ACC112 (cell line): ENCODE data around the gene FANK1.
A peak's percentile ranks its signal among the peaks of the same experiment; 100 is the strongest.

Source experiments
- H2AFZ ChIP-seq: fragments of 200-600 bp; sonication (generic); one replicate; pipeline ENCODE4 v1.6.0; 2017; ENCODE audit warnings: antibody characterized with exemption, low read length; ENCODE audit not compliant: unreplicated experiment
- H3K27ac ChIP-seq: fragments of 200-600 bp; sonication (generic); 2 replicates; pipeline ENCODE4 v1.5.1; 2014; ENCODE audit warnings: low read depth, mild to moderate bottlenecking, antibody characterized with exemption, low read length, moderate library complexity
- H3K27me3 ChIP-seq: fragments of 200-600 bp; sonication (generic); 2 replicates; pipeline ENCODE4 v1.6.1; 2014; ENCODE audit warnings: mild to moderate bottlenecking, antibody characterized with exemption, low read length, moderate library complexity, mixed read lengths; ENCODE audit not compliant: insufficient read depth
- H3K36me3 ChIP-seq: fragments of 200-600 bp; sonication (generic); 2 replicates; pipeline ENCODE4 v1.6.1; 2016; ENCODE audit warnings: mild to moderate bottlenecking, antibody characterized with exemption, low read length, moderate library complexity, mixed read lengths; ENCODE audit not compliant: insufficient read depth
- H3K4me1 ChIP-seq: fragments of 200-600 bp; sonication (generic); one replicate; pipeline ENCODE4 v1.6.1; 2016; ENCODE audit warnings: low read length, mixed read lengths; ENCODE audit not compliant: insufficient read depth, unreplicated experiment, control insufficient read depth
- H3K4me3 ChIP-seq: fragments of 200-600 bp; sonication (generic); 2 replicates; pipeline ENCODE4 v1.5.1; 2014; ENCODE audit warnings: mild to moderate bottlenecking, low read depth, low read length
- H3K79me2 ChIP-seq: fragments of 200-600 bp; sonication (generic); one replicate; pipeline ENCODE4 v1.6.0; 2016; ENCODE audit warnings: low read length; ENCODE audit not compliant: control insufficient read depth, unreplicated experiment, insufficient read depth

The FANK1 gene

GRCh38 chr10:126021833-126022500, 125.6 kb downstream of the FANK1 start:
- Histone ChIP-seq H3K79me2 (no peaks in the 10 kb centered on the region), H3K27me3 (no peaks in the 10 kb centered on the region), H3K36me3 (no peaks in the 10 kb centered on the region), H3K4me1 (no peaks in the 10 kb centered on the region), H2AFZ (no peak overlapping the region), H3K27ac (no peak overlapping the region), H3K4me3 (no peak overlapping the region)

DNA sequence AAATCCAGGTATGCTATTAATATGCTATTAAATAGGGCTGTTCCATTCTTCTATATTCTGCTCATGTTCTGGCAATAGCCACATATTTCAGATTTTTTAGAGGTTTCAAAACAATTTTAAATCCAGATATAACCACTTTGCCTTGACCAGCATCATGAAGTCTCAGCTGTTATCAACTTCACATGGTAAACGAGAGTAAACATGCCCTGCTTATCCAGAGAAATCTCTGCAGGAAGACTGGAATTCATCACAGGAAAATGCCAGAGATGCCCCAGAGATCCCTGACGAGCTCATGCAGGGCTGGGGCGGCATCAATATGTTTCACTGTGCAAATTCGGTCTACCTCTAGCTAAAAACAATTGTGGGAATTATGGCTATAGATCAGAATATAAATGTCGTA, 126.5 kb downstream of the FANK1 start:
- Histone ChIP-seq H3K4me1 (no peaks in the 10 kb centered on the region), H3K79me2 (no peaks in the 10 kb centered on the region), H3K36me3 (no peaks in the 10 kb centered on the region), H3K4me3 (no peak overlapping the region), H3K27me3 (no peaks in the 10 kb centered on the region), H2AFZ (no peak overlapping the region), H3K27ac (no peak overlapping the region)

DNA sequence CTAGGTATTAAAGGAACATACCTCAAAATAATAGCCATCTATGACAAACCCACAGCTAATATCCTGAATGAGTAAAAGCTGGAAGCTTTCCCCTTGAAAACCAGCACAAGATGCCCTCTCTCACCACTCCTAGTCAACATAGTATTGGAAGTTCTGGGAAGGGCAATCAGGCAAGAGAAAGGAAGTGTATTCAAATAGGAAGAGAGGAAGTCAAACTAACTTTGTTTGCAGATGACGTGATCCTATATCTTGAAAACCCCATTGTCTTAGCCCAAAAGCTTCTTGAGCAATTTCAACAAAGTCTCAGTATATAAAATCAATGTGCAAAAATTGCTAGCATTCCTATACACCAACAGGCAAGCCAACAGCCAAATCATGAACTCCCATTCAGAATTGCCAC, 131.3 kb downstream of the FANK1 start:
- H3K4me1 ChIP-seq: no peaks in the 10 kb centered on the region
- no peaks in the 10 kb centered on the region for H3K79me2 ChIP-seq
- no peaks in the 10 kb centered on the region for H3K27me3 ChIP-seq
- H3K27ac ChIP-seq: no peak overlapping the region
- no peak overlapping the region for H3K4me3 ChIP-seq
- no peak overlapping the region for H2AFZ ChIP-seq
- peaks cover 29% of the 10 kb centered on the region for H3K36me3 ChIP-seq

GRCh38 chr10:126029999-126030398, 133.6 kb downstream of the FANK1 start:
- Histone ChIP-seq H3K36me3 (peaks cover 49% of the 10 kb centered on the region), H3K27ac (no peak overlapping the region), H3K4me1 (peaks cover 3% of the 10 kb centered on the region)

GRCh38 chr10:126034586-126034985, 138.2 kb downstream of the FANK1 start:
- H3K79me2 ChIP-seq: no peaks in the 10 kb centered on the region
- H3K27me3 ChIP-seq: no peaks in the 10 kb centered on the region
- H2AFZ ChIP-seq: no peak overlapping the region
- no peak overlapping the region for H3K4me3 ChIP-seq
- H3K27ac ChIP-seq: 0 out of 2 replicates have a peak overlapping the region, but pooled peaks have one; percentile 13
- peaks cover 3% of the 10 kb centered on the region for H3K4me1 ChIP-seq
- H3K36me3 ChIP-seq: peaks cover 61% of the 10 kb centered on the region

More at GRCh38 chr10:126029999-126030398, 133.6 kb downstream of the FANK1 start:
- no peak overlapping the region for H3K4me3 ChIP-seq
- H3K27me3 ChIP-seq: no peaks in the 10 kb centered on the region
- H3K79me2 ChIP-seq: no peaks in the 10 kb centered on the region
- no peak overlapping the region for H2AFZ ChIP-seq

GRCh38 chr10:126036515-126036914, 140.2 kb downstream of the FANK1 start:
- Histone ChIP-seq H3K4me3 (no peak overlapping the region), H3K27me3 (no peaks in the 10 kb centered on the region), H3K4me1 (peaks cover 3% of the 10 kb centered on the region), H3K27ac (no peak overlapping the region), H2AFZ (no peak overlapping the region), H3K36me3 (peaks cover 49% of the 10 kb centered on the region), H3K79me2 (no peaks in the 10 kb centered on the region)

DNA sequence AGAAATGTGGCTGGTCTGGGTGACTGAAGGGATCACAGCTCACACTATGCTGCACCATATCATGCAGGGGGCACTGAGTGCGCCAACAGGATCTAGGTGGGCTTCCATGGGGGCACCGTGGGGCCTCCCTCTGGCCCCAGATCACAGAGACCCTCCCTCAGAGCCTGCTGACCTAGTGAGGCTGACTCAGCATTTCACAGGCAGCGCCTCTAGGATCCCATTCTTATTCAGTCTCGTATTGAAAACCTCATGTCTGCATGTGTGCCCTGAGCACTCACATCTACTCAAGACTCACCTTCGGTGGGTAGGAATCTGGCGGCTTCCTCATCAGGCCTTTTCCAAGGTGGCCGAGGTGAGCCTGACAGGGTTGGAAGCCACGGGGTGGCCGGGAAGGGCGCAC, 141.6 kb downstream of the FANK1 start:
- Histone ChIP-seq H3K4me1 (peaks cover 3% of the 10 kb centered on the region), H3K27ac (no peak overlapping the region), H3K27me3 (no peaks in the 10 kb centered on the region), H3K36me3 (peaks cover 38% of the 10 kb centered on the region), H3K4me3 (no peak overlapping the region), H2AFZ (no peak overlapping the region), H3K79me2 (no peaks in the 10 kb centered on the region)

DNA sequence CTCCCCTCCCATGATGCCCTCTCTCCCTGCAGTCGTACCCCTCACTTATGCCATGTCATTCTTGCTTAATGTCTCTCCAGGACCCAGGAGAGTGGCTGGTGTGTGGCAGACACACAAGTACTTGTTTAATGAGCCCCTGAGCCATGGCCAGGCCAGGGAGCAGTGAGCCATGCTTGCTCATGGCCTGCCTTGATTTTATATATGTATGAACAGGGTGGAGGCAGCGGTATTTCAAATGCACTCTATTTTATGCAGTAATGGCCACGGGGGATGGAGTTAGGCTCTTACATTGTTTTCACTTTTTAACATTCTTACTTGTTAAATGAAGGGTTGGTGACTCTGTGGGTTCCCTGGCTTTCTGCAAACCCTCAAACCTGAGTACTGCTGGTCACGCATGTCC, 144.8 kb downstream of the FANK1 start:
- Histone ChIP-seq H3K36me3 (peaks cover 19% of the 10 kb centered on the region; the same call in 1 of the 2 replicates), H3K4me3 (no peak overlapping the region), H3K27me3 (no peaks in the 10 kb centered on the region), H3K4me1 (no peaks in the 10 kb centered on the region), H3K27ac (no peak overlapping the region), H2AFZ (no peak overlapping the region), H3K79me2 (no peaks in the 10 kb centered on the region)

DNA sequence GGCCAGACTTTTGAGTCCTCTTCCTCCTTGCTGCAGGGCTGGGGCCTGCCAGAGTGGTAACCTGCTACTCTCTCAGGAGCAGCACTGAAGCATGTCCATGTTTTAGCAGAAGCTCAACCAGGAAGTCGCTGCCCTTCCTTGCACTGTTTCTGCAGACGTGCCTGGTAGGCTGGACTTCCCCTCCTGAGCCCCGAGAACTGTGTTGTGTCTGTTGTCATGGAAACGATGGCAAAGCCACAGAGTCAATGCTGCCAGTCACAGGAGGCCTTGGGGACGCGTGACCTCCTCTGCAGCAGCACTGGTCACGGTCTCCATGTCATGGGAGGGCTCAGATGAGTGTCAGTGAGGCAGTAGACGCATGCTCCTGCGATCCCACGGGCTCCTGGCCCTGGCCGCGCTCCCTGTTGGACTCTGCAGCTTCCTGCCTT, 145.5 kb downstream of the FANK1 start:
- no peak overlapping the region for H3K4me3 ChIP-seq
- H3K4me1 ChIP-seq: no peaks in the 10 kb centered on the region
- no peaks in the 10 kb centered on the region for H3K27me3 ChIP-seq
- H3K27ac ChIP-seq: no peak overlapping the region
- H3K36me3 ChIP-seq: peaks cover 18% of the 10 kb centered on the region; the same call in 1 of the 2 replicates
- H3K79me2 ChIP-seq: no peaks in the 10 kb centered on the region
- H2AFZ ChIP-seq: no peak overlapping the region

GRCh38 chr10:126042354-126042753, 146.0 kb downstream of the FANK1 start:
- Histone ChIP-seq H3K79me2 (no peaks in the 10 kb centered on the region), H3K36me3 (peaks cover 18% of the 10 kb centered on the region; the same call in 1 of the 2 replicates), H3K4me1 (no peaks in the 10 kb centered on the region), H3K4me3 (no peak overlapping the region), H3K27ac (no peak overlapping the region), H2AFZ (no peak overlapping the region), H3K27me3 (no peaks in the 10 kb centered on the region)

DNA sequence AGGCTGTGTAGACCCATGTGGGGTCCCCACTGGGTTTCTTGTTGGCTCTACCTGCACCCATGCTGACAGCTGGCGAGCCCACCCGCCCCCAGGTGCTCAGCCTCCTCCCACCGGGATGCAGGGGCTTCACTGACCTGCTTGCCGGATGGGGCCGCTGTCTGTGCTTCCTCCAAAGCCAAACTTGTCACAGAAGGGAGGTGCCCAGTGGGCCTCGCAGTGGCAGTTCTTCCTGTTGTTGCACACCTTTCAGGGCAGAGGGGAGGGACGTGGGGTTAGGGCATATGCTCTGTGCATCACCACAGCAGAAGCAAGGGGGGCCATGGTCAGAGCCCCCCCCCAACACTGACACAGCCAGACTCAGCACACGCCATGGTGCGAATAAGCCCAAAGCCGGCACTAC, 146.5 kb downstream of the FANK1 start:
- H3K27ac ChIP-seq: no peak overlapping the region

More for the DNA sequence above, 146.5 kb downstream of the FANK1 start:
- Histone ChIP-seq H2AFZ (no peak overlapping the region), H3K36me3 (peaks cover 18% of the 10 kb centered on the region; the same call in 1 of the 2 replicates), H3K4me1 (no peaks in the 10 kb centered on the region), H3K4me3 (no peak overlapping the region), H3K27me3 (no peaks in the 10 kb centered on the region), H3K79me2 (no peaks in the 10 kb centered on the region)
